Activated T-cell treated with anti-CD3 and anti-CD28 coated beads, Interleukin-2, amount 50 U/mL, for 48 hours (primary cell): Measurements from ENCODE around the gene TNC.

Experiments used
- DNase-seq, 2 experiments: peaks; one replicate each; pipeline ENCODE4 v3.0.0-alpha.2; 2020

TNC gene

GRCh38 chr9:115005322-115005721, 112.6 kb downstream of the TNC start:
- no peak for DNase-seq

DNA sequence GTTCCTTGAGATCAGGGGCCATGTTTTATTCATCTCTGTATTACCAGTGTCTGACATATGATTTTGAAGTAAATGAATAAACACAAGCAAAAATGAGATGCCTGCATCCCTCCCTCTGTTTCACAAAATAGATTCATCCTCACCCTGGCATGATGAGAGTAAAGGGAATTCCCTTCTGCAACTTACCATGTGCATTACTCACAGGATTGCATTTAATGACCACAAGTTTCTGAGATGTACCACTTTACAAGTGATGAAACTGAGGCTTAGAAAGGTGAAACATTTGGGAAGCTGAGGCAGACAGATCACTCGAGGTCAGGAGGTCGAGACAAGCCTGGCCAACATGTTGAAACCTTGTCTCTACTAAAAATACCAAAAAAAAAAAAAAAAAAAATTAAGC, 113.4 kb downstream of the TNC start:
- DNase-seq, result no peak

DNA sequence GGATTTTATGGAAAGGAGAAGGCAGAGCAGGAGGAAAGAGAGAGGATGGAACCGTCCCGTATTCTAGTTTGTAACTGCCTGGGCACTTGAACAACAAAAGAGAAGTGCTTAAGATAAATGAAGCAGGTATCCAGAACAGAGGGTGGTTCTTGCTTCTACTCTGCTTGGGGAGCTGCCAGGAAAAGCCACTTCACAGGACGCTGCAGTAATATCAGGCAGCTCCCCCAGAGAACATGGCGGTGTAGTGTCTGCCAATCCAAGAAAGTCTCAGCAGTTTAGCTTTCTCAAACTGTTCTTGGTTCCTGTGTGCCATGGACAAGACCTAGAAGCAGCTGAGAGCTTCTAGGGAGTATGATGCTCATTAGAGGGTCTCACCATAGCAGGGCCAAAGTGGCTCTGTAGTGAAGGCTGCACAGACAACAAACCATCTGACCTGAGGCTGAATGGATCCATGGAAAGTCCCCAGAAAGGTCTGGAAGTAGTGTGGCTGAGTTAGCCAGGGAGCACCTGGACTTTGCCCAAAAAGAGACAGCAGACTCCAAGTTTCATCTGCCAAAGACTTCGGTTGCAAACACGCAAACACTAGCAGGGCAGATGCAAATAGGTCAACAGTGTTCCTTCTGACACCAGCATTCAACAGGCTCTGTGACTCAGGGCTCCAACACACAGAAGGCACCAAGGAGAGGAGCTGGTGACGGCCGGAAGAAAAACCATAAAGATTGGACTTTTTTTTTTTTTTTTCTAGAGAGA, 115.4 kb downstream of the TNC start:
- DNase-seq, result no peak

GRCh38 chr9:115000217-115000639, 117.7 kb downstream of the TNC start:
- peak; percentile 62 to 67 for DNase-seq

DNA sequence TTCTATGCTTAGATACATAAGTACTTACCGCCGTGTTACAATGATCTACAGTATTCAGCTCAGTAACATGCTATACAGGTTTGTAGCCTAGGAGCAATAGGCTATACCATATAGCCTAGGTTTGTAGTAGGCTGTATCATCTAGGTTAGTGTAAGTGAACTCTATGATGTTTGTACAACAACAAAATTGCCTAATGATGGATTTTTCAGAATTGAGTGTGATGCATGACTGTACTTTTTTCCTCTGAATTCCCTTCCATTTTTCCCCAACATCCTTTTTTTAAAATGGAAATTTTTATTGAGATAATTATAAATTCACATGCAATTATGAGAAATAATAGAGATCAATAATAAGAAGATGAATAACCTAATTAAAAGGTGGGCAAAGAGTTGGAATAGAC, 119.6 kb downstream of the TNC start:
- no peak for DNase-seq

- DNase-seq, result no peak
These were observed 122.2 kb downstream of the TNC start for GRCh38 chr9:114995681-114996221.

DNA sequence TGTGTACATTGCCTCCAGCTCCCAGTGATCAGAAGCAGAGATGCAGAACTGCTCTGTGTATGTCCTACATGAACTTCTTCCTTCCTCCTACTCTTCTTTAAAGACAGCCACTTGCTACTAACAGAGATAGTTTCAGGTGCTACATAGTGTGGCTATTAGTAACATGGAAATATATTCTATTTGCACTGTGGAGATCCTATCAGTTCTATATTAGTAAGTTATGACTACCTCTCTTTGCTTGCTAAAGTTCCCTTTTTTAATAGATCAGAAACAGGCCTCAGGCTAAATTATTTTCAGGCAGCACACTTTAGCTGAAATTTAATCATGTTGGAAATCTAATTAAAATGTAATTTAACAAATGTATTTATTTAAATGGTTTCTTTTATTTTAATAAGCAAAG, 123.2 kb downstream of the TNC start:
- no peak for DNase-seq

- no peak for DNase-seq
These were observed 126.1 kb downstream of the TNC start for GRCh38 chr9:114991861-114992260.

DNA sequence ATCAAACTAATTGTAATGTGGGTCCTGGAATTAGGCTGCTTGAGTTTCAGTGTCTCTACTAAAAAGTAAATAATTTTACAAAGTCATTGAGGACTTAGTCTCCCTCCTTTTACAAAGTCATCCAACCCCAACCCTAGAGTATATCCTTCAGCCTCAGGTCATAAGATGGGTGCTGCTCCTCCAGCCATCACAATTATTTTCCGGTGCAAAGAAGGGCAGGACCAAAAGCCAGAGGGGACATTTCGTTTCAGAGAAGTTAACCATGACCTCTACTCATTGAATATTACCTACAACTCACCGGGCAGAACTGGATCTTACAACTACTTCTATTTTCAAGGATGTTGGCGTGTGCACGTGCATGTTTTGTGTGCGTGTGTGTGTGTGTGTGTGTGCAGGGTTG, 127.1 kb downstream of the TNC start:
- DNase-seq, result no peak

GRCh38 chr9:114989600-114990410, 128.2 kb downstream of the TNC start:
- peak; percentile 79 to 80 for DNase-seq

DNA sequence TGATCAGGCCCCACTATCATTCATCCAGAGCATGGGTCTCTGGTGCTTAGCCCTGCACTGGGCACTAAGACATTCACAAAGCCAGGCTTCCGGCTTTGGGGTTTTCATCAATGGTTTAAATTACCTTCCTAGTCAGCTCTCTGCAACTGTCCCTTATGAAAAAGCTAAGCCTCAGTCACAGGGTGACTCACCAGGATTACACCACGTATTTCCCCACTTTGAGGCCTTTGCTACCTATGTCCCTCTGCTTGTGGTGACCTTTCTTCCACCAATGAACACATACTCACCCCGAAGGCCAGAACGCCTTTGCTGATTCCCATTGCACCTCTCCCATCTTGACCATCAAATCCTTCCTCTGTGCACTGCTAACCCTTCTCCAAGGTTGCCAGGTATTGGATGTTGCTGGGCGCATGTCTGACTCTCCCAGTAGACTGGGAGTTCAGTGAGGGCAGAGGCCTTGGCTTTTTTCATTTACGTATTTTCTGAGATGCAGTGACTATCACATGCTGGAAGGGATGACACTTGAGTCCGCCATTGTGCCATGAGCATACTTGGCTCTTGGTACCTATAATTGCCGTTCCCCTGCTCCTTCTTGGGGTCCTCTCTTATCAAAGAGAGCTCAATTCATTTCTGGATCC, 128.9 kb downstream of the TNC start:
- DNase-seq, result peak; percentile 75 to 78

- no peak for DNase-seq
These were observed 130.8 kb downstream of the TNC start for GRCh38 chr9:114987116-114987515.

GRCh38 chr9:114985959-114986501, 131.9 kb downstream of the TNC start:
- DNase-seq, result no peak

- DNase-seq, result no peak
These were observed 136.9 kb downstream of the TNC start for GRCh38 chr9:114981063-114981462.

GRCh38 chr9:114973216-114973615, 144.7 kb downstream of the TNC start:
- DNase-seq, result no peak

DNA sequence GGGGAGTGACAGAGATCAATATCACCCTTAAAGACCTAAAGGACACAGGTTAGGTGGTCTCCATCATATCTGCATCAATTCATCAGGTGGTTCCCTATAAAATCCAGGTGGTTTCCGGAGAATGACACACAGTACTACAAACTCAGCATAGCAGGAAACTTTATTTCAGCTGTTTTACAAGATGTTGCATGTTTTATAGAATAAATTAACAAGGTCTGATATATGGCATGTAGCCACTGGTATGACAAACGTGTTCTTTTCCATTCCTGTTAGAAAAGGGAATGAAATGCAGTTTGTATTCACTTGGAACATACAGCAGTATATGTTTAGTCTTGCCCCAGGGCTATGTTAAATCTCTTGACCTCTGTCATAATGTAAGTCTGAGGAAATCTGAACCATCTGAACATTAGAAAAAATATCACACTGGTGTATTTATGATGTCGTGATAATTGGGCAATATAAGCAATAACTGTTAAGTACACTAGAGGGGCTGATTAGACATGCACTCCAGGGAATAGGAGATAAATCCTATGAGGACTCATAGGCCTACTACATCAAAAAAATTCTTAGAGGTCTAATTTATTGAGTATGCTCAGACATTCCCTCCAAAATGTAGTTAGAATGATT, 145.3 kb downstream of the TNC start:
- DNase-seq, result no peak
